Subcutaneous abdominal adipose tissue (tissue), 5 donors: Measurements from ENCODE around the gene DPH3.

ENCODE experiments used
- H3K27ac ChIP-seq: one replicate; pipeline ENCODE4 v1.7.0; 2013; ENCODE audit warnings: low read depth, mild to moderate bottlenecking, inconsistent platforms, low read length, moderate library complexity
- H3K27me3 ChIP-seq, 5 donors: one replicate each; pipeline ENCODE4 v1.7.0; 2013; ENCODE audit warnings: low read length in 5 of 5, inconsistent platforms in 1 of 5; ENCODE audit not compliant: control insufficient read depth in 5 of 5, insufficient read depth in 4 of 5
- H3K36me3 ChIP-seq, 5 donors: one replicate each; pipeline ENCODE4 v1.7.0; 2013; ENCODE audit warnings: low read length in 5 of 5; ENCODE audit not compliant: control insufficient read depth in 5 of 5, insufficient read depth in 5 of 5
- H3K4me1 ChIP-seq, 5 donors: one replicate each; pipeline ENCODE4 v1.7.0; 2013; ENCODE audit warnings: low read length in 5 of 5, mild to moderate bottlenecking in 3 of 5, moderate library complexity in 1 of 5; ENCODE audit not compliant: control insufficient read depth in 5 of 5, insufficient read depth in 5 of 5
- H3K4me3 ChIP-seq, 5 donors: one replicate each; pipeline ENCODE4 v1.7.0; 2013; ENCODE audit warnings: low read length in 5 of 5, low read depth in 1 of 5
- H3K9ac ChIP-seq, 5 donors: one replicate each; pipeline ENCODE4 v1.7.0; 2013; ENCODE audit warnings: low read length in 5 of 5, mild to moderate bottlenecking in 4 of 5, moderate library complexity in 3 of 5
- H3K9me3 ChIP-seq, 5 donors: one replicate each; pipeline ENCODE4 v1.7.0; 2013; ENCODE audit warnings: low read length in 5 of 5; ENCODE audit not compliant: control insufficient read depth in 5 of 5
- donor health status: healthy.
- donor health status: healthy.
- donor health status: healthy.
- donor health status: healthy.
- donor health status: healthy.

Gene DPH3

GRCh38 chr3:16303037-16303575 is 38.4 kb upstream of the DPH3 start:
- H3K9ac ChIP-seq, result no peak overlapping the region
- no peaks in the 10 kb centered on the region for H3K27me3 ChIP-seq
- peaks cover 0 to 11% (median 4%) of the 10 kb centered on the region in 5 donors for H3K36me3 ChIP-seq
- H3K9me3 ChIP-seq, result no peaks in the 10 kb centered on the region
- no peak overlapping the region for H3K27ac ChIP-seq
- H3K4me3 ChIP-seq, result no peak overlapping the region
- peaks cover 0 to 27% (median 6%) of the 10 kb centered on the region in 5 donors for H3K4me1 ChIP-seq

DNA sequence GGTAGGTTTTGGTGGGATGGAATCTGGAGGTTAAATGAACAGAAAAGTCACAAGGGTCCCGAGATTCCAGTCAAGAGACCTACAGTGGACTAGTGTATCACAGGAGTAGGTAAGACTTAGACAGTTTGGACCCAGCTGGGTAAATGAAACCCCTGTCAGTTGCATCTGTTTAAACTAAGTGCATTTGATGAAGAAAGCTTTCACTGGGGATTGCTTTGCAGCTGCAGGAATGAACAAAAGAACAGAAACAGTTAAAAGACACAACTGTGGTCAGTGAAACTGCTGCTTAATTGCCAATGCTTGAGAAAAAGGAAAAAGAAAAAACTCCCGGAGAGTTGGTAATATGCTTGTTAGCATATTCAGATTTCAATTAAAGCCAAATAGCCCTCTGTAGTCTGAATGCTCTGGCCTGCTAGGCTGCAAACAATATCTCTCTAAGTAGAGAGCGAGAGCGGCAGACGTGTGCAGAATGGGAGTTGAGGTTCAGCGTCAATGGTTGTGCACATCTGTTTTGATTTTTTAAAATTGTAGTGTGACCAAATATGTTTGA is 37.4 kb upstream of the DPH3 start:
- H3K27ac ChIP-seq, result no peak overlapping the region
- H3K4me1 ChIP-seq, result peaks cover 0 to 29% (median 7%) of the 10 kb centered on the region in 5 donors
- H3K36me3 ChIP-seq, result peaks cover 0 to 9% (median 4%) of the 10 kb centered on the region in 5 donors
- H3K9me3 ChIP-seq, result peaks cover 0 to 1% (median 0%) of the 10 kb centered on the region in 5 donors
- H3K9ac ChIP-seq, result no peak overlapping the region
- no peaks in the 10 kb centered on the region for H3K27me3 ChIP-seq
- no peak overlapping the region for H3K4me3 ChIP-seq

DNA sequence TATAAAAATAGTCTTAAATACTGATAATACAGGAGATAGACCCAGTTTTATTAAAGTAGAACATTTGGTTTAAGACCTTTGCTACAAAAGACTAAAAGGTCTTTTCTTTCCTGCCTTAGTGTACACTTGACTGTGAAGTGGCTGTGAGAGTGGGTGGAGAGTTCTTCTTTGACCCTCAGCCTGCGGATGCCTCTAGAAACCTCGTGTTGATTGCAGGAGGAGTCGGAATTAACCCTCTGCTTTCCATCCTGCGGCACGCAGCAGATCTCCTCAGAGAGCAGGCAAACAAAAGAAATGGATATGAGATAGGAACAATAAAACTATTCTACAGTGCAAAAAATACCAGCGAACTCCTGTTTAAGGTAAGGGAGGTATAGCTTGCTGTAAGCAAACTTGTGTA is 36.8 kb upstream of the DPH3 start:
- no peak overlapping the region for H3K4me3 ChIP-seq
- peaks cover 0 to 29% (median 7%) of the 10 kb centered on the region in 5 donors for H3K4me1 ChIP-seq
- H3K36me3 ChIP-seq, result peaks cover 0 to 9% (median 4%) of the 10 kb centered on the region in 5 donors
- no peak overlapping the region for H3K9ac ChIP-seq
- H3K27me3 ChIP-seq, result no peaks in the 10 kb centered on the region
- H3K27ac ChIP-seq, result no peak overlapping the region
- peaks cover 0 to 4% (median 0%) of the 10 kb centered on the region in 5 donors for H3K9me3 ChIP-seq

DNA sequence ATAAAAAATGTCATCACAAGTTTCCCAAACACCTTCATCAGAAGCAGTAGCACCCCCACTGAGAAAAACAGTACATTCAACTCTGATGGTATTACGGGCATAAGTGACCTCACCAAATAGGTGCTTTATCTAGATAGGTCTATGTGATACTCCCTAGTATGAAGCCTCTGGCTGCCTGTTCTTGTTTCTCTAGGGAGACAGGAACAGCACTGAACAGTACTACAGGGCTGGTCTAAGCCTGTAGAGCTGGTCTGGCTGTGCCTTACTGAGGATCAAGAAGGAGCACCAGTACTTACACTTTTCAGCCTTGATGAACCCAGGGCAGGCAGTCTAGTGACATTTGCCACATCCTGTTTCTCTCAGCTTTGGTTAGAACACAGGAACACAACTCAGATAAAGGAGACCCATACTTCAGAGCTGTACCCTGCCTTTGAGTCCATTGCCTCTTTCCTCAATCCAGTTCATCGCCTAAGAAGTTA is 36.2 kb upstream of the DPH3 start:
- Histone ChIP-seq H3K4me3 (no peak overlapping the region), H3K9ac (no peak overlapping the region), H3K9me3 (peaks cover 0 to 4% (median 0%) of the 10 kb centered on the region in 5 donors), H3K4me1 (peaks cover 0 to 29% (median 7%) of the 10 kb centered on the region in 5 donors), H3K27me3 (no peaks in the 10 kb centered on the region), H3K36me3 (peaks cover 0 to 12% (median 6%) of the 10 kb centered on the region in 5 donors), H3K27ac (no peak overlapping the region)

- H3K4me1 ChIP-seq, result peaks cover 0 to 29% (median 7%) of the 10 kb centered on the region in 5 donors
- H3K36me3 ChIP-seq, result peaks cover 3 to 10% (median 7%) of the 10 kb centered on the region in 5 donors
- H3K9me3 ChIP-seq, result peaks cover 0 to 4% (median 0%) of the 10 kb centered on the region in 5 donors
- H3K9ac ChIP-seq, result no peak overlapping the region
- H3K27ac ChIP-seq, result no peak overlapping the region
- H3K27me3 ChIP-seq, result no peaks in the 10 kb centered on the region
- no peak overlapping the region for H3K4me3 ChIP-seq
Measured at GRCh38 chr3:16300307-16300706, 35.6 kb upstream of the DPH3 start.

DNA sequence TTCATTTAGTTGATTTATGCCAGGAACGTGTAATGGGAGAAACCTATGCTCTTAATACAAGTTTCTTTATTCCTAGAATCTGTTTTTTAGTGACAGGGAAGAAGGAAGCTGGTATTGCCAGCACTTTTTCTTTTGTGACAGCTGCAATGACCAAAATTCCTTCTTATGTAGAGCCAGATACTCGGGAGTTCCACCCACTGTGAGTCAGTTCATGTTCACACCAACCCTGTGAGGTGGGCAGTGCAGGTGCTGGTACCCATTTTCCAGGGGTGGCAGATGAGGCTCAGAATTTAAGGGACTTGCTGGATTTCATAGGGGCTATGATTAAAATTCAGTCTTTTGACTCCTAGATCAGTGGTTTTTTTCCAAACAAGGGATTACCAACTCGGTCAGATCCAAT is 35.0 kb upstream of the DPH3 start:
- Histone ChIP-seq H3K27me3 (no peaks in the 10 kb centered on the region), H3K4me1 (peaks cover 0 to 29% (median 7%) of the 10 kb centered on the region in 5 donors), H3K9me3 (peaks cover 0 to 4% (median 0%) of the 10 kb centered on the region in 5 donors), H3K4me3 (no peak overlapping the region), H3K27ac (no peak overlapping the region), H3K9ac (no peak overlapping the region), H3K36me3 (peaks cover 4 to 10% (median 7%) of the 10 kb centered on the region in 5 donors)

- peaks cover 0 to 5% (median 0%) of the 10 kb centered on the region in 5 donors for H3K9me3 ChIP-seq
- H3K36me3 ChIP-seq, result peaks cover 4 to 10% (median 7%) of the 10 kb centered on the region in 5 donors
- no peak overlapping the region for H3K27ac ChIP-seq
- no peak overlapping the region for H3K4me3 ChIP-seq
- peaks cover 0 to 29% (median 7%) of the 10 kb centered on the region in 5 donors for H3K4me1 ChIP-seq
- no peak overlapping the region for H3K9ac ChIP-seq
- H3K27me3 ChIP-seq, result no peaks in the 10 kb centered on the region
Measured at GRCh38 chr3:16298891-16299290, 34.1 kb upstream of the DPH3 start.

- H3K9ac ChIP-seq, result no peak overlapping the region
- H3K9me3 ChIP-seq, result peaks cover 0 to 9% (median 0%) of the 10 kb centered on the region in 5 donors
Measured at GRCh38 chr3:16297997-16298885, 33.5 kb upstream of the DPH3 start.

GRCh38 chr3:16295298-16295890 is 30.7 kb upstream of the DPH3 start:
- Histone ChIP-seq H3K4me1 (peaks cover 0 to 19% (median 11%) of the 10 kb centered on the region in 5 donors), H3K27ac (no peak overlapping the region), H3K9ac (no peak overlapping the region), H3K4me3 (no peak overlapping the region), H3K27me3 (no peaks in the 10 kb centered on the region), H3K9me3 (peaks cover 0 to 9% (median 0%) of the 10 kb centered on the region in 5 donors), H3K36me3 (peaks cover 2 to 5% (median 4%) of the 10 kb centered on the region in 5 donors)

More at GRCh38 chr3:16297997-16298885, 33.5 kb upstream of the DPH3 start:
- peaks cover 0 to 27% (median 7%) of the 10 kb centered on the region in 5 donors for H3K4me1 ChIP-seq
- no peaks in the 10 kb centered on the region for H3K27me3 ChIP-seq
- no peak overlapping the region for H3K4me3 ChIP-seq
- no peak overlapping the region for H3K27ac ChIP-seq
- peaks cover 4 to 10% (median 7%) of the 10 kb centered on the region in 5 donors for H3K36me3 ChIP-seq
